PC-3 (cell line): ENCODE measurements around the gene PTPRN2.

Experiments used
- EZH2 ChIP-seq: fragments of 300-600 bp; sonication (generic); IDR thresholded peaks from one replicate; pipeline ENCODE4 v1.6.1; 2017; ENCODE audit warnings: antibody characterized with exemption, mild to moderate bottlenecking, low read length; ENCODE audit not compliant: unreplicated experiment
- EZH2phosphoT487 ChIP-seq: fragments of 300-600 bp; sonication (generic); IDR thresholded peaks from 2 replicates; pipeline ENCODE4 v1.6.1; 2018; ENCODE audit warnings: mild to moderate bottlenecking, antibody characterized with exemption, low read length, borderline replicate concordance
- TF ChIP-seq, protein P1 (sequence below): fragments of 300-600 bp; sonication (generic); conservative IDR thresholded peaks from 2 replicates; pipeline ENCODE4 v1.5.1; 2017; ENCODE audit warnings: antibody characterized with exemption, low read depth, mild to moderate bottlenecking, low read length

DNA sequence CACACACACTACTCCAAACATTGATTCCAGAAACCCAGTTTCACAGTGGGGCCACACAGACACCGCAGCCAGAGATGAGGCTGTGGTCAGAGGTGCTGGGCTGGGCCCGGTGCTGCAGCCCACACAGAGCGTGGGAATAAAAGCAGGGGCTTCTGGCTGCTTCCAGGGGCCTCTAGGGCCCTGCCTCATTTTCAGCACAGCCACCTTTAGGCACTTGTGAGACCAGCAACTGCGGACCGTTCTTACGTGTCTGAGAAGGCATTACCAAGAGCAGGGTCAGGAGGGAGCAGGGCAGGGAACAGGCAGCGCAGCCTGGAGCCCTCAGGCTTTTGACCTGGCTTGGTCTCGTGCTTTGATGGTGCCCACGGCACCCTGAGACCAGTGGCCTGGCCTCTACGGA lies 980.4 kb downstream of the PTPRN2 start:
- TF ChIP-seq, protein P1, sequence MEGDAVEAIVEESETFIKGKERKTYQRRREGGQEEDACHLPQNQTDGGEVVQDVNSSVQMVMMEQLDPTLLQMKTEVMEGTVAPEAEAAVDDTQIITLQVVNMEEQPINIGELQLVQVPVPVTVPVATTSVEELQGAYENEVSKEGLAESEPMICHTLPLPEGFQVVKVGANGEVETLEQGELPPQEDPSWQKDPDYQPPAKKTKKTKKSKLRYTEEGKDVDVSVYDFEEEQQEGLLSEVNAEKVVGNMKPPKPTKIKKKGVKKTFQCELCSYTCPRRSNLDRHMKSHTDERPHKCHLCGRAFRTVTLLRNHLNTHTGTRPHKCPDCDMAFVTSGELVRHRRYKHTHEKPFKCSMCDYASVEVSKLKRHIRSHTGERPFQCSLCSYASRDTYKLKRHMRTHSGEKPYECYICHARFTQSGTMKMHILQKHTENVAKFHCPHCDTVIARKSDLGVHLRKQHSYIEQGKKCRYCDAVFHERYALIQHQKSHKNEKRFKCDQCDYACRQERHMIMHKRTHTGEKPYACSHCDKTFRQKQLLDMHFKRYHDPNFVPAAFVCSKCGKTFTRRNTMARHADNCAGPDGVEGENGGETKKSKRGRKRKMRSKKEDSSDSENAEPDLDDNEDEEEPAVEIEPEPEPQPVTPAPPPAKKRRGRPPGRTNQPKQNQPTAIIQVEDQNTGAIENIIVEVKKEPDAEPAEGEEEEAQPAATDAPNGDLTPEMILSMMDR = no peak
- TF ChIP-seq EZH2phosphoT487 = no peak
- TF ChIP-seq EZH2 = no peak
